Endothelial cell of umbilical vein (primary cell): Measurements from ENCODE around the gene ARHGAP20.

Source experiments
- CTCF ChIP-seq, 2 donors: IDR thresholded peaks; 1 replicate in 1 of 2; 2 replicates in 1 of 2; pipeline ENCODE4 v1.5.1; 2011; ENCODE audit warnings: low read length in 2 of 2, mild to moderate bottlenecking in 2 of 2, moderate library complexity in 2 of 2, control low read depth in 1 of 2, inconsistent platforms in 1 of 2, low read depth in 1 of 2; ENCODE audit not compliant: insufficient read depth in 1 of 2; ENCODE audit errors: extremely low read depth in 1 of 2
- EZH2 ChIP-seq: IDR thresholded peaks from 2 replicates; pipeline ENCODE4 v1.6.1; 2012; ENCODE audit warnings: borderline replicate concordance, low read depth, mild to moderate bottlenecking, moderate library complexity, low read length, inconsistent platforms; ENCODE audit not compliant: severe bottlenecking
- FOS ChIP-seq: IDR thresholded peaks from 2 replicates; pipeline ENCODE4 v1.6.1; 2011; ENCODE audit warnings: mild to moderate bottlenecking, low read length, moderate library complexity, borderline replicate concordance; ENCODE audit not compliant: insufficient read depth
- JUN ChIP-seq: IDR thresholded peaks from 2 replicates; pipeline ENCODE4 v1.6.1; 2011; ENCODE audit warnings: borderline replicate concordance, low read depth; ENCODE audit not compliant: insufficient read length, insufficient read depth
- MAX ChIP-seq: IDR thresholded peaks from 2 replicates; pipeline ENCODE4 v1.6.1; 2011; ENCODE audit not compliant: insufficient read depth, insufficient read length
- MYC ChIP-seq: IDR thresholded peaks from one replicate; pipeline ENCODE4 v1.6.1; 2011; ENCODE audit warnings: mild to moderate bottlenecking, low read depth, low read length
- POLR2A ChIP-seq: IDR thresholded peaks from 2 replicates; pipeline ENCODE4 v1.6.1; 2012; ENCODE audit warnings: low read depth, mild to moderate bottlenecking, control low read depth, low read length
- POLR2AphosphoS5 ChIP-seq: IDR thresholded peaks from 2 replicates; pipeline ENCODE4 v1.6.1; 2012; ENCODE audit warnings: low read depth, mild to moderate bottlenecking, control low read depth, low read length, moderate library complexity; ENCODE audit not compliant: insufficient read depth

DNA sequence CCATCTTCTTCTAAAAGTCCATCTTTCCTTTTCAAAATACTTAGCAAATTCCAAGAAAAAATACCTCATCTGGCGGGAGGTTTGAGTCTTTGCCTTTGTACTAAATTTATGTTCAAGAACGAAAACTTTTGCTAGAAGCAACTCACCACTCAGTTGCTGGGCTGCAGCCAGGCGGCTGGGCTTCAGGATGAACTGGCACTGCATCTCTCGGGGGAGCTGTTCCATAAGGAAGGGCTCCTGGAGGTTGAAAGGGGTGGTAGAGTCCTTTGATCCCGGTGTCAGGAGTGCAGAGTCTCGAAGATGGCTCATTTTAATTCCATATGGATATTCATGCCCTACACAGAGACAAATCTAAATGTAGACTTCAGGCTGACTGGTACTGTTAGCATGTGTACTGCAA is 105.8 kb downstream of the ARHGAP20 start:
- TF ChIP-seq CTCF (IDR thresholded peaks at IDR 0.05; ENCODE audit: extremely low read depth in 1 of 2, insufficient read depth in 1 of 2, low read depth in 1 of 2, low read length in 2 of 2) (no peak), POLR2A (no peak), MYC (no peak), POLR2AphosphoS5 (no peak), MAX (no peak), EZH2 (no peak), FOS (no peak), JUN (no peak)
